ENCODE measurements around the gene TROAP.
"Not testable (repeated sequence)": the region's sequence is repeated elsewhere in the genome, so short reads cannot be mapped to it uniquely, and the experiment has no call there.

TROAP gene, protein sequence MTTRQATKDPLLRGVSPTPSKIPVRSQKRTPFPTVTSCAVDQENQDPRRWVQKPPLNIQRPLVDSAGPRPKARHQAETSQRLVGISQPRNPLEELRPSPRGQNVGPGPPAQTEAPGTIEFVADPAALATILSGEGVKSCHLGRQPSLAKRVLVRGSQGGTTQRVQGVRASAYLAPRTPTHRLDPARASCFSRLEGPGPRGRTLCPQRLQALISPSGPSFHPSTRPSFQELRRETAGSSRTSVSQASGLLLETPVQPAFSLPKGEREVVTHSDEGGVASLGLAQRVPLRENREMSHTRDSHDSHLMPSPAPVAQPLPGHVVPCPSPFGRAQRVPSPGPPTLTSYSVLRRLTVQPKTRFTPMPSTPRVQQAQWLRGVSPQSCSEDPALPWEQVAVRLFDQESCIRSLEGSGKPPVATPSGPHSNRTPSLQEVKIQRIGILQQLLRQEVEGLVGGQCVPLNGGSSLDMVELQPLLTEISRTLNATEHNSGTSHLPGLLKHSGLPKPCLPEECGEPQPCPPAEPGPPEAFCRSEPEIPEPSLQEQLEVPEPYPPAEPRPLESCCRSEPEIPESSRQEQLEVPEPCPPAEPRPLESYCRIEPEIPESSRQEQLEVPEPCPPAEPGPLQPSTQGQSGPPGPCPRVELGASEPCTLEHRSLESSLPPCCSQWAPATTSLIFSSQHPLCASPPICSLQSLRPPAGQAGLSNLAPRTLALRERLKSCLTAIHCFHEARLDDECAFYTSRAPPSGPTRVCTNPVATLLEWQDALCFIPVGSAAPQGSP

DNA sequence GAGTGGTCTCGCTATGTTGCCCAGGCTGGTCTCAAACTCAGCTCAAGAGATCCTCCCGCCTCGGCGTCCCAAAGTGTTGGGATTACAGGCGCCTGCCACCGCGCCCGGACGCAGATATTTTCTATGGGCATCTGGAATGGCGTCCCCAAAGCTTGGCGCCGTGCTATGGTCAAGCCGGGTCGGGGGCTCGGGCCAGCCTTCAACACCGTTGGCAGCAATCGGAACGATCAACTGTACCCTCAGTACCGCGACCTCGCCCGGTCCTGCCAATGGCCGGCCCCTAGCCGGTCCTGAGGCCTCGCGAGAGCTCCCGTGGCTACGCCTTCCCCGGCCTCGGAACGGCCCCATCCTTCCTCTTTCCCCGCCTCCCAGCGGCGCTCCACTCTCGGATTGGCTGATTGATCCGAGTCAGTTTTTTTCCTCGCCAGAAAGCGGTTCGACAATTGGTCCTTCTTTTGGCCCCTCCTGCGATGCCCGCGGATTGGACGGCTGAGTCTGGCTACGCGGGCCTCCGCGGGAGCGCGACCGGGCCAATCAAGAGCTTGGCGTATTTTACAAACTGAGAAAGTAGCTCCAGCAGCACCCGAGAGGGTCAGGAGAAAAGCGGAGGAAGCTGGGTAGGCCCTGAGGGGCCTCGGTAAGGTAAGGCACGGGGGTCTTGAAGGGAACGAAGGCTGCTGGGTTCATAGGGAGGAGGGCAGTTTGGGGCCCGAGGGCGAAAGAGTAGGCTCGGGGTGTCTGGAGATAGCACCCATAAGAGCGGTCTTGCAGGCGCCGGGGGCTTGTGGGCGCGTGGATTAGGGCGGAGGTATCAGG lies at the start of gene TROAP:
TROAP (plus strand) TSS at position 548 of the 816 bp plus-strand sequence. CDS start 354 bp downstream, outside the sequence.
- DNase-seq, result peak; percentile 97

DNA sequence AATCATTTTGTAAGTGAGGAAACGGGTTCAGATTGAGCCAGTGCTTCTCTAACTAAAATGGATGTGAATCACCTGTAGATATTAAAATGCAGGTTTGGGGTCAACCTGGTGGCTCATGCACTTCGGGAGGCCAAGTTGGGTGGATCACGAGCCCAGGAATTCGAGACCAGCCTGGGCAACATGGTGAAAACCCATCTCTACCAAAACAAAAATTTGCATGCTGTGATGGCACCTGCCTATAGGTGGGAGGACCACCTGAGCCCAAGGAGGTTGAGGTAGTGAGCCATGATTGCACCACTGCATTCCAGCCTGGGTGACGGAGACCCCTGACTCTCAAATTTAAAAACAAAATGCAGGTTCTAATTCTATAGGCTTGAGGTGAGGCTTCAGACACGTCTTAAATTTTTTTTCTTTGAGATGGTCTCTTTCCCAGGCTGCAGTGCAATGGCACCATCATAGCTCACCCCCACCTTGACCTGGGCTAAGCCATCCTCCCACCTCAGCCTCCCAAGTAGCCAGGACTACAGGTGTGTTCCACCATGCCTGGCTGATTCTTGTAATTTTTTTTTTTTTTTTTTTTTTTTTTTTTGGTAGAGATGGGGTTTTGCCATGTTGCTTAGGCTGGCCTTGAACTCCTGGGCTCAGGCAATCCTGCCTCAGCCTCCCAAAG lies 49.2 kb upstream of the TROAP start:
- no peak for DNase-seq

DNA sequence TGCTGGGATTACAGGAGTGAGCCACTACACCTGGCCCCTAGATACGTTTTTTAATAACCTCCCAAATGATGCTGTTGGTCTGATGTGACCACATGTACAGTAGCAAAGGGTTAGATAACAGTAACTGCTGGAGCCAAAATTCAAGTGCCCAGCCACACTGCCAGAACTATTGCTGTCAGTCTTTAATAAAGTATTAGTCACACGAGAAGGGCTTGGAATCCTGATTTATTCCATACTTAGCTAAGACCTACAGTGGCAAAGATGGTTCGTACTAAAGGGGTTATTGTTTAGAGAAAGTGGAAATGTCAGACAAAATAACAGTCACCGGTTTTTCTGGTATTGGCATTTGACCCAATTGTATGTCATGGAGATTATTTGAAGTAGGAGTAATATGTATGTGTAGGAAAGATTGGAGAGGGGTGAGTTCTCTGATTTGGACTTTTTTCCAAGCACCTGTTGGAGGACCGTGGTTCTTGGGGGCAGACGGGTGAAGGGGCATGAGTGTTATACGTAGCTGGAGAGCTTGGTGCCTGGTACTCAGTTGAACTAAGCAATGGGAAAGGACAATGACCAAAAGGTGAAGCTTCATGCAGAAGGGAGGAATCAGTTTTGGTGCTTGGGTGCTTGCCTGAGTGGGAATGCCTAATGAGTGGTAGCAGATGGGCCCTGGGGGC lies 48.5 kb upstream of the TROAP start:
- DNase-seq, result no peak

DNA sequence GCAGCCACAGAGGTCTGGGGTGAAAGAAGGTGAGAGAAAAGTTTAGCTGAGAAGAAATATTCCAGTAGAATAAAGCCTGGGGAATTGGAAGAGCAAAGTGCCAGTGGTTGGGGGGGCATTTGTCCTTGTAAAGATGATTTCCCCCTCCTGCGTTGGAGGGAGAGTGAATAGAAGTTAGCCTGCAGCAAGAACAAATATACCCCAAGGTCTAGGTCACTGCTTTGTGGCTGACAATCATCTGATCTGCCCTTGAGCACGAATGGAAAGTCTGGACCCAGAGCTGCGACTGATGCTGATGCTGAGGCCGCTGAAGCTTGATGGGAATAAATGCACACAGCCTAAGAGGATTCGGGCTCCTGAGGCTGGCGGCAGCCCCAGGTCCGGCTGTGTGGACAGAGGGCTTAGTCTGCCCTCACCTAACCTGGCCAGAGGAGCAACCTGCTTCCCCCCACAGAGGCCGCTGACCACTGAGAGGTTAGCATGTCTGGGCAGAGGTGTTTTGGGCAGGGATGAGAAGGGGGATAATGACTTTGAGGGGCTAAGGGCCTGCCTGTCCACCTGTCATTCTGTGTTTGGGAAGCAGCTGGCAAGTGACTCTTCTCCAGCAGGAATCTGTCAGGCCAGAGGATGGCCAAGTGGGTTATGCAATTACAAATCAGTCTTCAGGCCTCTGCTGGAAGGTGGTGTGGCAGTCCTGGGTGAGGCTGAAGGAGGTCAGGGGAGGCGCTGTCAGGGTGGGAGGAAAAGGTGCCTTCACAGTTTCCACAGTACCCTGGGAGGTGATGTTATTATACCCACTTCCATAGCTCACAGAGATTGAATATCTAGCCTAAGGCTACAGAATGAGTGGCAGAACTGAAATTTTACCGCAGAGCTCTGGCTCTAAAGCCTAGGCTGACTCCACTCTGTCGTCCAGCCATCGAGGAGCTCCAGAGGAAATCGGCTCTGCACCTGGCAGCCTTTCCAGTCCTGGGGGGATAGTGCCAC lies 46.5 kb upstream of the TROAP start:
- DNase-seq, result no peak

DNA sequence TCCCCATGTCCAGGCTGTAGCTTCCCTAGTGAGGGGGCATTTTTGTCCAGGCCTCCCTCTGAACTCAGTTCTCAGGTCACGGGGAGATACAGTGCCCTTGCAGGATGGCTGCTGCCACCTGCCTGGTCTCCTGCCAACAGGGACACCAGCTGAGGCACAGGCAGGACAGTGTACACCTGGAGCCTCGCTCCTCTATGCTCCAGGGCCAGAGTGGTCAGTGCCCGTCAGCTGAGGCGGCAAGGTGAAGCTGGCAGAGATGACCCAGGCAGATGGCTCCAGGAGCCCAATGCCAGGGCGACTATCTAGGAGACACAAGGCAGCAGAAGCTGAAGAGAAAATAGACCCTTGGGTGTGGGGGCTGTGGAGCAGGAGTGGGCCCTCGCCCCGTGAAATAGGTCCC lies 45.6 kb upstream of the TROAP start:
- no peak for DNase-seq

DNA sequence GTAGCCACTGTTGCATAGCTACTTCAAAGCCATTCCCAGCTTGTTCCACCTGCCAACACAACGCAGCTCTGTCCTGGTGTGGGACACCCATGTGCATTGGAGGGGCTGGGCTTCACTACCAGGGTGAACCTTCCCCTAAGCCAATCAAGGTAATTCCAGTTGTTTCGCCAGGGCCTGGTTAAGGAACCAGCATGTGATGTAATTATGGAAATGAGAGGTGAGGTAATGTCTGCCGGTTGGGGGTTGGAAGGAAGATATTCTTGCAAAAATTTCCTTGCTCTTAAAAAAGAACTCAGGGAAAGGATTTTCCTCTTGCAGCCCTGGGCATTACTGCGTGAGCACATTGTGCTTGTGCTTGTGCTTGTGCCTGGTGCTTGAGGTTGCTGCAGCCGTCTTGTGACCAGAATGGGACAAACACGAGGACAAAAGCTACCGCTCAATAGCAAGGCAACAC lies 43.3 kb upstream of the TROAP start:
- DNase-seq, result peak; percentile 15

DNA sequence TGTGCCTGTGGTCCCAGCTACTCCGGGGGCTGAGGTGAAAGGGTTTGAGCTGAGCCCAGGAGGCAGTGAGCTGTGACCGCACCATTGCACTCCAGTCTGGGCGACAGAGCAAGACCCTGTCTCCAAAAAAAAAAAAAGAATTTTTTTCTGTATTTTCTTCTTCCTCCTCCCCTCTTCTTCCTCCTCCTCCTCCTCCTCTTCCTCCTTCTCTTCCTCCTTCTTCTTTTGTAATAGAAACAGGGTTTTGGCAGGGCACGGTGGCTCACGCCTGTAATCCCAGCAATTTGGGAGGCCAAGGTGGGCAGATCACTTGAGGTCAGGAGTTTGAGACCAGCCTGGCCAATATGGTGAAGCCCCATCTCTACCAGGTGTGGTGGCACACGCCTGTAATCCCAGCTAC lies 42.5 kb upstream of the TROAP start:
- not testable (repeated sequence) for DNase-seq

DNA sequence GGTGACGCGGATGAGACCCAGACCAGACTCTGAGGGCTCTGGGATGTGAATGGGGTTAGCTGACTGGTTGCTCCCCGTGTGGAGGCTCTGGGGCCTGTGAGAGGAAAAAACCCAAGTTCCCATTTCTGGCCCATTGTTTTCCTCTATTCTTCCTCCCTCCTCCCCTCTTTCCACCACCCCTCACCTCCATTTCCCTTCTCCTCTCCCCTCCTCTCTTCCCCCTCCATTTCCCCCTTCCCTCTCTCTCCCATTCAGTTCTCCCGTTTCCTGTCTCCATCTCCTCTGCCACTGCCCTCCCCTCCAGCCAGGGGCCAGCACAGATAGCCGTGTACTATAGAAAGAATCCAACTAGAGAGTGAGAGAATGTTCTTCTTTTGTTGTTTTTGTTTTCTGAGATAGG lies 40.8 kb upstream of the TROAP start:
- no peak for DNase-seq

DNA sequence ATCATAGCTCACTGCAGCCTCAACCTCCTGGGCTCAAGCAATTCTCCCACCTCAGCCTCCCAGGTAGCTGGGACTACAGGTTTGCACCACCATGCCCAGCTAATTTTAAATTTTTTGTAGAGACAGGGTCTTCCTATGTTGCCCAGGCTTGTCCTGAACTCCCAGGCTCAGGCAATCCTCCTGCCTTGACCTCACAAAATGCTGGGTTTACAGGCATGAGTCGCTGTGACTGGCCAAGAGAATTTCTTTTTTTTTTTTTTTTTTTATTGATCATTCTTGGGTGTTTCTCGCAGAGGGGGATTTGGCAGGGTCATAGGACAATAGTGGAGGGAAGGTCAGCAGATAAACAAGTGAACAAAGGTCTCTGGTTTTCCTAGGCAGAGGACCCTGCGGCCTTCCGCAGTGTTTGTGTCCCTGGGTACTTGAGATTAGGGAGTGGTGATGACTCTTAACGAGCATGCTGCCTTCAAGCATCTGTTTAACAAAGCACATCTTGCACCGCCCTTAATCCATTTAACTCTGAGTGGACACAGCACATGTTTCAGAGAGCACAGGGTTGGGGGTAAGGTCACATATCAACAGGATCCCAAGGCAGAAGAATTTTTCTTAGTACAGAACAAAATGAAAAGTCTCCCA lies 40.2 kb upstream of the TROAP start:
- not testable (repeated sequence) for DNase-seq

DNA sequence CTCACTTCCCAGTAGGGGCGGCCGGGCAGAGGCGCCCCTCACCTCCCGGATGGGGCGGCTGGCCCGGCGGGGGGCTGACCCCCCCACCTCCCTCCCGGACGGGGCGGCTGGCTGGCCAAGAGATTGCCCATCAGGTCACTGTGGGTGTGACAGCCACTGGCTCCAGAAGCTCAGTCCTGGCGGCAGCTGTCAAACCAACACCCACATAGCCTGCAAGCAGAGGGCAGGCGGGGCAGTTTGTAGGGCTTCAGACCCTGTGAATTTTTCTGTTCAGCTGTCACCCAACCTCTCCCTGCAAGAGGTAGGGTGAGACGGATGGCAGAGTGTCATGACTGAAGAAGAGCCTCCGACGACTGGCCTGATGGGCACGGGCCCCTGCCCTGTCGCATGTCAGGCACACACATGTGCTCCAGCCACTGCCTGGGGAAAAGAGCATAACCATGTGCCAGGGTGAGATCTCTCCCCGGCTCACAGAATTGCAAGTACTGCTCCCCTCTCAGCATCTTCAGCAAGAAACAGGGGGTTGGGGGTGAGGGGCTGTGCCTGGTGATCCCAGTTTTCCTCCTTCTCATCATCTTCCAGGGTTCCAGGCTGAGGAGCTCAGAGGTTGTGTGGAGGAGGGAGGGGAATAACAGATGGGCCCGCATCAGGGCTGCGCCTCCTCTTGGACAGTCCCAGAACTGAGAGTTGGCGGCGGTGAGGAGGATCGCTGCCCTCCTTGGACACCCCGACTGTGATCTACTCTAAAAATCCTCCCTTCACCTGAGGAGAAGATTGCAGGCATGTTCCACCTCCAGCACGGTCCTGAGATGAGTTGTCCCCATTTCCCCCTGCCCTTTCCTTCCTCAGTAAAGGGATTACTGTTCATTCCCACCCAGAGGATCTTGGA lies 39.3 kb upstream of the TROAP start:
- no peak for DNase-seq

DNA sequence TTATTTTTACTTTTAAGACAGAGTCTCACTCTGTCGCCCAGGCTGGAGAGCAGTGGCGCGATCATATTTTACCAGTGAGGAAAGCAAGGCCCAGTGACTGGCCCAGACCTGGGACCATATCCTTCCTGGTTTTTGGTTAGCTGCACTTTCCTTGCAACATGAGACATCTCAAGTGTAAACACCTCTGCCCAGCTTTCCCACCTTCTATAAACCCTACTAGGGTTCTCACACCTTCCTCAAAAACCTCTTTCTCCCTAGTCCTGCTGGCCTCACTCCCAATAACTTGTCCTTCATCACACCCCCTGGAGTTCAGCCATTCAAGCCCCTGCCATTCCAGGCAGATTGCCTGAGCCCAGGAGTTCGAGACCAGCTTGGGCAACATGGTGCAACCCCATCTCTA lies 38.4 kb upstream of the TROAP start:
- DNase-seq, result no peak

DNA sequence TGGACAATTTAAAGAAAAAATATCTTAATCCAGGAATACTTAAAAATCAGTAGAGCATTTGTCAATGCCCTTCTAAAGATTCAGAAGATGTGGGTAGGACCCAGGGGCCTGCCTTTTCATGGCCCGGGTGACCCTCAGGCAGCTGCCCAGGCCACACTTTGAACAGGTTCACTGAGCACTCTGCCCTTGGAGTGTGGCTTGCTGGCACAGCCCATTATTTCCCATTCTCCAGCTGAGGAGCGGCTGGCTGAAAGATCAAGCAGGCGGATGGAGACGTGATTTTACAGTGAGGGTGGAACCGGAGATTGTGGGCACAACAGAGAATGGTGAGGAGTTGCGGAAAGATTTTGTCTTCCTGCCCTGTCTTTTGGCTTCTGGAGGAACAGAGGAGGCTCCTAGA lies 35.2 kb upstream of the TROAP start:
- DNase-seq, result no peak

DNA sequence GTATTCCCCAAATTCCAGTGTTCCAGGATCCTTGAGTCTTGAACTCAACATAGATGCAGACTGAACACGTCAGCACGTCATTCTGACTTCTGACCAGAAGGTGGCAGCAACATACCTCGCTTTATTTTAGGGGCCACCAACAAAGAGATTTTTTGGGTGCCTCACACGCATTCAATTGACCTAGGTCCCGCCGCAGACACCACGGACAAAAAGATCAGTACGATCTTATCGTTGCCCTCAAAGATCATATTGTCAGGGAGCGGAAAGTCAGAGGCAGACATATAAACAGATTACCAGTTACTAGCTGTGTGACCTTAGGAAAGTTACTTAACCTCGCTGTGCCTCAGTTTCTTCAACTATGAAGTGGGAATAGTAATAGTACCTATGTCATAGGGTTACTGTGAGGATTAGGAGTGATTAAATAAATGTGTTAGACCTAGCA lies 34.6 kb upstream of the TROAP start:
- no peak for DNase-seq

DNA sequence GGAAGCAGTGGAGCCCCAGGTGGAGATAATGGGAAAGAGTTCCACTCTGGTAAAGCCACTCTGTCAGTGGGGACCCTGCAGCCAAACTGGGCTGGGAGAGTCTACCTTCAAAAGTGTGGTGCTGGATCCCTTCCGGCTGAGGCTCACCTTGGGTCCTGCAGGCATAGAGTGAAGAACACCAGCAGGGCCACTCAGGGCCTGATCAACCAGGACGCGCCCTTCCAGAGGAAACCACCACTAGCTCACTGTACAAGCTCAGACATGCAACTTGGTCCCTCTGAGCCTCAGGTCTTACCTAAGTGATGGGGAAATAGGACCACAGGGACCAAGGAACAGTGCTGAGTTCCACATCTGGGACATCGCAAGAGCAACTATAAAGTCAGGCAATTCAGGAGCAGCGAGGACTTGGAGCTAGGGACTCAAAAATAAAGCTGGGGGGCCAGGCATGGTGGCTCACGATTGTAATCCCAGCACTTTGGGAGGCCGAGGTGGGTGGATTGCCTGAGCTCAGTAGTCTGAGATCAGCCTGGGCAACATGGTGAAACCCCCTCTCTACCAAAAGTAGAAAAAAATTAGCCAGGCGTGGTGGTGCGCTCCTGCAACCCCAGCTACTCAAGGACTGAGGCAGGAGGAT lies 34.0 kb upstream of the TROAP start:
- DNase-seq, result no peak

DNA sequence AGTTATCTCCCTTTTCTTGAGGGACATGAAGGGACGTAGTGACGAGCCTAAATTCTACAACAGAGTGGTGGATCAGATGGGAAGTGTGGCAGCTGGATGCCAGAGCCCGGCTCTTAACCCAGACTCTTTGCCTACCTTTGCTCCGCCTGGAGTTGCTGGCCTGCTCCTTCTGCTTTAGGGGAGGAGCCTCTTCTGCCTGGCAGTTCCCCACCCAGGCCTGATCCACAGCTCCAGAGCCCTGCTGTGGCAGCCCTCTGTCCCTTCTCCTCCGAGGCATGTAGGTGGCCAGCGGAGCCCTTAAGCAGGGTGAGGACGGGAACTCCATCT lies 30.4 kb upstream of the TROAP start:
- DNase-seq, result peak; percentile 84

DNA sequence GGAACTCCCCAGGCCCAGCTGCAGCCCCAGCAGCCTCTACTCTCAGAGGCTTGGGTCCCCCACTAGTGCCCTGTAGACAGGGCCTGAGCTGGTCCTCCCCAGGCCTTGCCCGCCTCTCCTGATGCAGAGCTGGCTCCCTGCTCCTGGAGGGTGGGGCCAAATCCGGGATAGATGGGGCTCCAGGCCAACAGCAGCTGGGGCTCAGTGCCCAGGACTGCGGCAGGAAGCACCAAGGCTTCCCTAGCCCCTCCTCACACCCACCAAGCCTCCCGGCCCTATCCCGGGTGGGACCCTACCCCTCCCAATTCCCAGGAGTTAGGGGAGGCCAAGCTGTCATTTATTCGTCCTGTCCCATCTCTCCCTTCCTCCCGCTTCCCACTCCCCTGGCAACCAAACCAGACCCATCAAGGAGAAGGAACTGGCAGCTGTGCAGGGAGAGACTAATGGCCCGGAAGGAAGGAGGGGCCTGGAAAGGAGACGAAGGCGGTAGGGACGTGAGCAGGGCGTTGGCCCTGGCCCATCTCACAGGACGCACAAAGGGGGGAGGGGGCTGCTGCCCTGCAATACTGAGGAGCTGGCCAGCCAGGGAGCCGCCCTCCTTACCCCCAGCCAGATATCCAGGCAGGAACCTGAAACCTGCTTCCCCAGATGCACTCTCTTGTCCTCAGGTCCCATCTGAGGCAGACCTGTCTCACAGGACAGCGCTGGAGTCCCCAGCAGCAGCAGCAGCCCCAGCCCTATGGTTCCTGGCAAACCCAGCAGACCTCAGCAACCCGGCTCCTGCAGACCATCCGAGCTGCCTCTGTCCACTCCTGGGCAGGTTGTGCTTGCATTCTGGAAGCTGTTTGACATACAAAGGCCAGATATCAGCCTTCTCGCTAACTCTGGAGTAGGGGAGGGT lies 29.7 kb upstream of the TROAP start:
- peak; percentile 92 for DNase-seq

DNA sequence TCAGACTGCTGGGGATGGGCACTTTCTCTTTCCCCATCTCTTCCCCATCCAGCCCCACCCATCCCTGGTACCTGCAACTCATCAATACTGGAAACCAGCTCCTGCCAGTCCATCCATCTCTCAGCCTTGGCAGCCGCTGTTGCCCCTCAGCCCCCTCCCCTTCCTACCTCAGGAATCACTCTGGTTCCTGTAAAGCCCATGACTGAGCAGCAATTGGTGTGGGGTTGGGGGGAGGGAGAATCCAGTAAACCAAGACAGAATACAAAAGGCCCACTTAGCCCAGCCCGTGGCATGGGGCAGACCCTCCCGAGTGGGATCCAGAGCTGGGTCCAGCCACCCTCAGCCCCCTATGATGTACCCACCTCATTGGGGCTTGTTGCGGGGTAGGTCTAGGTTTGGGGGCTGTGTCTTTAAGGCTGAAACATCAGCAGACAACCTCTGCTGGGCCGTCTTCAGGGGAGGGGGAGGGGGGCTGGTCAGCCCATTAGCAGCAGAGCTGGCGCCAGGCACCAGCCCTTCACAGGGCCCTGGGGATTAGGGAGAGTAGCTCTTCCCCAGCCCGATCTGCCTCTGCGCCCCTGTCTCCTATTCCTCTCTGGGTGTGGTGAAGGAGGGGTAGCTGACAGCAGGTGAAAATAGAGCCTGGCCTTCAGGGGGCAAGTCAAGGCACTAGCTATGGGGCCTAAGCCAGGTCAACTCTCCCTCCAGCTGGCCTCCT lies 28.8 kb upstream of the TROAP start:
- peak; percentile 80 for DNase-seq

Data from DMS79 (cell line).